Fibroblast of upper back skin (primary cell): Measurements from ENCODE around the gene CENPW.
A peak's percentile ranks its signal among the peaks of the same experiment; 100 is the strongest.

Source experiments
- DNase-seq: peaks from one replicate; pipeline ENCODE4 v3.0.0-alpha.2; 2013

CENPW gene

DNA sequence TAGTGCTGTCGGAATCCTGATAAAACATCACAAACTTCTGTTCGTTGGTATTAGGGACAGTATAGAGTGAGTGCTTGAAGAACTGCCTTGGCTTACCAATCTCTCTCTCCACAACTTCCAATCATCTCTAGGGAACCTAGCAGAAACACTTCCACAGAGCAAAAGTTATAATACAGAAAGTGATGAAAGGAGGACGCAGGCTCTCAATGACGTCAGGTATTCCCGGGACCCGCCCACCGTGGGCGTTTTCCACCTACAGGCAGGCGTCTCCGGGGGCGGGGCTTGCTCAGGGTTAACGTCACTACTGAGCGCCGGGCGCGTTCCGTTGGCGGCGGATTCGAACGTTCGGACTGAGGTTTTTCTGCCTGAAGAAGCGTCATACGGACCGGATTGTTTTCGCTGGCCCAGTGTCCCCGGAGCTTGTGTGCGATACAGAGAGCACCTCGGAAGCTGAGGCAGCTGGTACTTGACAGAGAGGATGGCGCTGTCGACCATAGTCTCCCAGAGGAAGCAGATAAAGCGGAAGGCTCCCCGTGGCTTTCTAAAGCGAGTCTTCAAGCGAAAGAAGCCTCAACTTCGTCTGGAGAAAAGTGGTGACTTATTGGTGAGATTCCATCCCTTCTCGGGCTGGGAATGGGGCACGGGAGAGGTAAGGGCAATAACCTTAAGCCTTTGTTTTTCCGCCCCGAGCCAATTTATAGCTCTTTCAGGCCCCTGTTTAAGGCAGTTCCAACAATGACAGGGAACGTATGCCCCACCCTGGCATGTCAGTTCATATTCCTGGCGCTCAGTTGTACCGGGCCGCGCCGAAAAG is at the start of gene CENPW:
Gene CENPW, plus strand, starts transcription at position 320 of the 814 bp plus-strand sequence. Its CDS starts 159 bp downstream, at position 479.
- DNase-seq: peak; percentile 81

DNA sequence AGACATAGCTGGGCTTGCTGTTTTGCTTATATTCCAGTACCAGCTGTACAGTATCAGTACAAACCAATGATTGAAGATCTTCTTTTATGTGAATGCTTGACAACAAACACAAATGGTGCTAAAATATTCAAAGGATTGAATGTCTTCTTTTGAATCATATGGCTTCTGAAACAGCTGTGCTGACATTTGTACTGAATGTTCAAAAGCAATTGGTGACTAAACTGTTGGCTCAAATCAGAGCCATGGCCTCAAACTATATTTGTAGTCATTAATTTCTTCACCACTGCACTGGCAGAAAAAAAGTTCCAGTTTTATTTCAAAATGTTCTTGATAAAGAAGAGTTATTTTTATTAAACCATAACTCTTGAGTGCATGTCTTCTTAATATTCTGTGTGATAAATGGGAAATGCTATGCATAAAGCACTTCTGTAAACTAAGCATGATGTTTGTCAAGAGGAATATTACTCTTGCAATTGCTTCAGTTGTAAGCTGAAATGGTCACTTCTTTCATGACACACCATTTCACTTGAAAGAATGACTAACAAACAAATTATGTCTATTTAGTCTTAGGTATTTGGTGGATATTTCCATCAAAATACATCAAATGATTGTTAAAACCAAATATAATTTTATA is 45.9 kb upstream of the CENPW start:
- DNase-seq: no peak

DNA sequence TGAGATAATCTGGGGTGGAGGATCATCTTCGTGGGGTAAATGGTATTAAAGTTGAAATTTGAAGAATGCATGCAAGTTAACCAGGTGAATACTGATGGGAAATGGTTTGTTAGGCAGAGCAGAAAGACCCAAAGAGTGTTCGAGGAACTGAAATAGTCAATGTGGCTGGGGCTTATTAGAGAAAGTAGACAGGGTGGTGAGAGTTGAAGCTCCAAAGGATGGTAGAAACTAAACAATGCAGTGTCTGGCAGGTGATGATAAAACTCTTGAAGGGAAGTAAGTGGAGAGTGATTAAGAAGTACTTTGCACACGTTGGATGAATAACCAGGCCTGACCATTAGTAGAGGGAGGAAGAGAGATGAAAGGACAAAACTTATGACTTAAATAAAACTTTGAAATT is 39.8 kb upstream of the CENPW start:
- no peak for DNase-seq

DNA sequence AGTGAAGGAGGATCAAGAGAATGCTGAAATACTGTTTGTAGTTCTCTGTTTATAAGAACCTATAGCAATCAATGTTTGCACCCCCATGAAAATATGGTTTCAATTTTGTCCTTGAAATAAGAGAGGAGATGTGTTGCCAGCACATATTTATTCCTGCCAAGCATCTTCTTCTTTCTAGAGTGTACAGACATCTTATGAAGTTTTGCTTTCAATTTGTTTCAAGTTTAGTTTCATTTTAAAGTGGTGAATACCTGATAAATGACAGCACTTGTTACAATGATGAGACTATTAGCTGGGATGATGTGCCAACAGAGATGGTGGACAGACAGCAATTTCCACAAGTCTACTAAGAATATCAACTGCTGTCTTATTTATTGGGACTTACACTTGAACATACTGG is 39.2 kb upstream of the CENPW start:
- DNase-seq: no peak

DNA sequence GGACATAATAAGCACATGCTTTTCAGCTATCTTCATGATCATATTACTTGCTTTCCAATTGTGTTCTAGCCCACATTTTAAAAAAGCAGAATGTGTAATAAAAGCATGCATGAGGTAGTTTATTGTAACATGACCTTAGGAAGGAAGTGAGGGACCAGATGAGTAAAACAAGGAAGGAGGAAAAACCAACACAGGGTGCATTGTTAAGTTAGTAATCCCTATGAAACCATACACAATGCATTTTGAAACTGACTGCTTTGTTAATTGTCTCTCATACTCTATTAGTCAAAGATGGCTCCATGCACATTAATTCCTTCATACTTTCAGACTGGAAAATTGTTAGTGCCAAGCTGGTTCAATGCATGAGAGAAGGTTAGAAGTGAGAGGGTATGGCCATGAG is 37.7 kb upstream of the CENPW start:
- no peak for DNase-seq

DNA sequence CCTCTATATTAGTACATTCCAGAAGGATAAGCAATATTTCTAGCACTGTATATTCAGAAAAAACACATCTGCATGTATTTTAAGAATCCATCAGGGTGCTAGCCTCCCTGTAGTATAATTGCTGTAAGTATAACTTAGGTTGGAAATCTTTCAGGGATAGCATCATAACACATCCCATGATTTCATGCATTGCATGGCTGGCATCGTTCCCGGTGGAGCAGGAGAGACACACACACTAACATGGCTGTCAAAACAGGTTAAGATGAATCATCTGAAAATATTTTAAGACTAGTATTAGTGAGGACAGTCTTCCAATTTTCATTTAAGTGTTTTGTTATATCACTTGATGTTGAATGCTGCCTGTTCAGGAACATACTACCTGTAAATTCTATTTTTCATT is 32.1 kb upstream of the CENPW start:
- DNase-seq: peak; percentile 91

DNA sequence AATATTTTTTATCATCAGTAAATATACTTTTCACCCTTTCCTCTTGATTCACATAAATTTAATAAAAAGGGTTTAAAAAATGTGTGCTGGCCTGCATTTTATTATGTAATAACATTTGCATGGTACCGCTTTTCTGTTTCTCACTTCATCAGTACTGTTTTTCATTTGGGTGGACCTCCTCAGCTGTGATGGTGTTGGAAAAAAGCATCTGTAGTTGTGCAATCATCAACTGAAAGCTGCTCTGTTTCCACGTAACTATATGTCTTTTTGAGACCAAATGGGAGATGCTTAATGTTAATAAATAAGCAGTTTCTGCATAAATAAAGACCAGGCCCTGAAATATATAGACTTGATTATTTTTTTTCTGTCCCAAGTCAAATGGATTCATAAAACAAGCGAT is 31.6 kb upstream of the CENPW start:
- no peak for DNase-seq

DNA sequence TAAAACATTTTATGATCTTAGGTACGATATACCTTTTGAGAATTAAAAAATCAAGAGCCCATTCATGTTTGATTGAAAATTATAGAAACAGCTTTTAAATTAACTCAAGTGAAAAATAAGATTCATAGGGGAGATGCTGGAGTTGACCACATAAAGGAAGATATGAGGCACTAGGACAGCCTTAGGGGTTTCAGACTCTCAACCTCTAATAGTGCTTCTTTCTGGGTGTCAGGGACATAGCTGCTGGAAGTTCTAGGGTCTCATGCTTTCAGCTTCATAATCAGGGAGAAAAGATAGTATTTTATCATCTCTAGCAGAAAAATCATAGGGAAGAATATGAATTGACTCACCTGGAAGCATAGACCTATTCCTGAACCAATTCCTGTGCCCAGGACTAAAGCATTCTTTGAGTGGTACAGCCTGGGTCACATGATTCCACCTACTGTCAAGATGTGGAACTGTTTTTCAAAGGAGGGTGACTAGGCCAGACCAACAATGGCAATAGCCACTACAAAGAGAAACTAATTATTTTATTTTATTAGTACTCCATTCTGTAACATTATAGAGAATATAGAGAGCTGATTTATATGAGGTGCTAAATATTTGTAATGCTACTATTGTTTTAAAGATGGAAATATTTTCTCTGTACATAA is 27.8 kb upstream of the CENPW start:
- DNase-seq: peak; percentile 4

DNA sequence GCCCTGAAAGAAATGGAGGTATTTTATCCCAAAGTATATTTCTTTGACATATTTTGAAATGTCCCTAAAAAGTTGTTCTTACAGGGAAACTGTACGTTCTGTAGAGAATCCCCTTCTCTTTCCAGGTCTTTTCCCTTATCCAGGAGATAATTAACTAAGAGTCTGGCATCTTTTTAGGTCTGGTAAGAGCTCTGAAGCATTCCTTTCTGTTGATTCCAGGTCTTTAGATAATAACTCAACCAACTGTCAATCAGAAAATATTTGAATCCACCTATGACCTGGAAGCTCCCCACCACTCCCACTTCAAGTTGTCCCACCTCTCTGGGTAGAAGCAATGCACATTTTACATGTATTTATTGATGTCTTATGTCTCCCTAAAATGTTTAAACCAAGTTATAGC is 26.0 kb upstream of the CENPW start:
- no peak for DNase-seq

DNA sequence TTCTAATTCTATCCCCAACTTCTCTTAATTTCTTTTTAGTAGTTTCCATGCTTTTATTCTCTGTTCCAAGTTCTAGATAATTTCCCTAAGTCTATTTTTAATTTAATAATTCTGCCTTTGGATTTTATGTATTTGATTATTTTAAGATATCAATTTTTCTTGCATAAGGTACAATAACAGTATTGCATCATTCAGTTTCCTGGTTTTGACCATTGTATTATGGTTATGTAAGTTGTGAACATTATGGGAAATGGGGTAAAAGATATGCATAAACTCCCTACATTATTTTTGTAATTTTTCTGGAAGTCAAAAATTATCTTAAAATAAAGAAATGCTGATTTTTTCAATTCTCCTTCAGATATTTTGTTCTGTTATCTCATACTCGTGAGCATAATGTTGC is 21.1 kb upstream of the CENPW start:
- no peak for DNase-seq

DNA sequence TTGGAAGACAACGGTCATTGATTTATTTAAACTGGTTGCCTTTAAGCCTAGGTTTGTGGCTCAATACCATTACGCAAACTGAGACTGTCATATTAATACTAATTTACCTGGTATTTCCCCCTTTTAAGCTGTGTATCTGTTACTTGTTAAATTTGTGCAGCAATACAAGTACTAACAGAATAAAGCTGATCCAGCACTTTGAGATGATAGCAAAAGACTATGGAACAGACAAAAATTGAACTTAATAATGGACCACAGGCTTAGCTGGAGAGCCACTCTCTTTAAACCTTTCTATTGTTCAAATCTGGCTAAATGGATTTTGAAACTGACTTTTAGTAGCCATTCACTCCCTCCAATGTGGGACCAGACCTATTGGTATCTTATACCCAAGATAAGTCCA is 6.2 kb upstream of the CENPW start:
- DNase-seq: no peak

DNA sequence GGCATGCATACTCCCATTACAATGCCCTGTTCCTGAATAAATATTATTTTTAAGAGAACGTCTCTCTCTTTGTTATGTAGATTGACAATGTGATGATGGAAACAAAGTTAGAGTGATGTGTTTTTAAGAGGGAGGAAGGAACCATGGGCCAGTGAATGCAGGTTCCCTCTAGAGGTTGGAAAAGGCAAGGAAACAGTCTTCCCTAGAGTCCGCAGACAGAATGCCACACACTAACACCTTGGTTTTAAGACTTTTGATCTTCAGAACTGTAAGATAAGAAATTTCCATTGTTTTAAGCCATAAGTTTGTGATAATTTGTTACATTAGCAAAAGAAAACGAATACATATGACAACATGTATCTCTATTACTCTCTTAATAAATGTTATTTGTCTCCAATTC is 4.7 kb upstream of the CENPW start:
- no peak for DNase-seq

DNA sequence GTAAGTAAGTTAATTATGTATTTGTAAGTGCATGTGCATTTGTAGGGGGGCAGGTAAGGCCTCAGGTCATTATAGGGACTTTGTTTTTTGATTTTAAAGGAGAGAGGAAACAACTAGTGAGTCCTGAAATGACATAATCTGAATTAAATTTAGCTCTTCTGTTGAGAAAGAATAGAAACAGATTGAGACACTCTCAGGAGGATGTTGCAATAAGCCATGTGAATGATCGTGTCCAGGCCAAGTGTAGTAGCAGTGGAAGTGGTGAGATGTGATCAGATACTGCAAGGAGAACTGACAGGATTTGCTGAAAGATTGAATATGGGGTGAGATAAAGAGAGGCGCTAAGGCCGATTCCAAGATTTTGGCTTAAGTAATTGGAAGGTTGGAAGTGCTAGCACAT is 2.6 kb upstream of the CENPW start:
- peak; percentile 46 for DNase-seq

DNA sequence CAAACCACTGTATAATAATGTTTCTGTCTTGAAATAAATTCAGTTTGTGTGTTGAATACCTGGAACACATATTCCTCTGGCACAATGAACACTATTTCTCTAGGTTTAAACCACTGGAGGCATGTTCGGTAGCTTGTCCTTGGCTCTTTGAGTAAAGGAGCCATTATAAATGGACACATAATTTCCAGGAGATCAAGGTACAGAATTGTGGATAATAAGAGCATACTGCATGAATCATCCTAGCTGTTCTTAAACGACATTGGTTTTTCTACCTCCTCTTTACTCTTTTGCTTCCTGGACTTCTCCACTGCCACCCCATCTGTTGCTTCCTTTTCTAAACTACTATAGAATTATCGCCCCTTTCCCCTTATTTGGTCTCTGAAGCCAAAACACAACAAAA is 1.2 kb downstream of the CENPW start:
- DNase-seq: no peak

DNA sequence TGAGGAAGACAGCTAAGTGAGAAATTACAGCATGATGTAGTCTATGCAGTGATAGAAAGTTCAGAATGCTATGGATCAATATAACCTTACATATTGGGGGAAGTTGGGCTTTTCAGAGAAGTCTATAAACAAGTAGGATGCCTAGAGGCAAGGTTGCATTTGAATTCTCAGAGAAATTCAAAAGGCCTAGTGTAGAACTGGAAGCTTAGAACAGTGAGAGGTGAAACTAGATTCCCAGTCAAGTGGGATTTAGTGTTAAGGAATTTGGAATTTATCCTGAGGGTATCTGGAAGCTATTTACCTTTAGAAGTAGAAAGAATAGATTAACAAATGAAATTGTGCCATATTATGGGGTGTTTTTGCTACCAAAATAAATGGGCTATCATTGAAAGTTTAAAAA is 4.3 kb downstream of the CENPW start:
- DNase-seq: no peak

DNA sequence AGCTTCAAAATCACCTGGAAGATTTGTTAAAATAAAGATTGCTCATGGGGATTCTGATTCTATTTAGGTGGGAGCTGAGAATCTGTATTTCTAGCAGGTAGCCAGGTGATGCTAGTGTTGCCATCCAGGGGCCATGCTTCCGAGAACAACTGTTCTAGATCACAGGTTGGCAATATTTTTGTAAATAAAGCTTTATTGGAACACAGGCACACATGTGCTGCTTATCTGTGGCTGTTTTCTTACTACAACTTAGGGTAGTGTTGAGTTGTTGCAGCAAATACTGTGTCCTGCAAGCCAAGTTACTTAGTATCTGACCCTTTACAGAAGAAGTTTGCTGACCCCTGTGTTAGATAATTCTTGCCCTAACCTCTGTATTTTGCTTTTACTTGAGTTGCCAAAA is 12.0 kb downstream of the CENPW start:
- DNase-seq: no peak

DNA sequence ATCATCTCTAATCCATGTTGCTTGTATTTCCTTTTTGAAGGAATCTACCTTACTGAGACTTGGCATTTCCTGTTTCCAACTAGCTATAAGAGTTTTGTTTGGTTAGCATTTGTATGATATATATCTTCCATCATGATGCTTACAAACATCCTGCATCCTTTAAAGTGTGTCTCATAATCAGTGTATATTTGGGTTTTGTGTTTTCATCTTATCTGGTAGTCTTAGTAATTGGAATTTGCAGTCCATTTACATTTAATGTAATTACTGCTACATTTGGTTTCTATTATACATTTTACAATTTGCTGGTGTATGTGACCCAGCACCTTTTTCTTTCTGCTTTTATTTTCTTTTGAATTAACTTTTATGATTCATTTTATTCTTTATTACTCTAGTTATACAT is 12.6 kb downstream of the CENPW start:
- DNase-seq: no peak

DNA sequence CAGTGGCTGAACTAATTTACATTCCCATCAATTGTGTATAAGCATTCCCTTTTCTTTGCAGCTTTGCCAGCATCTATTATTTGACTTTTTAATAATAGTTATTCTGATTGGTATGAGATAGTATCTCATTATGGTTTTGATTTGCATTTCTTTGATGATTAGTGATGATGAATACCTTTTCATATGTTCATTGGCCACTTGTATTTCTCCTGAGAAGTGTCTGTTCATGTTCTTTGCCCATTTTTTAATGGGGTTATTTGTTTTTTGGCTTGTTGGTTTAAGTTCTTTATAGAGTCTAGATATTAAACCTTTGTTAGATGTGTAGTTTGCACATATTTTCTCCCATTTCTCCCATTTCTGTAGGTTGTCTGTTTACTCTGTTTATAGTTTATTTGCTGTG is 16.6 kb downstream of the CENPW start:
- DNase-seq: no peak

DNA sequence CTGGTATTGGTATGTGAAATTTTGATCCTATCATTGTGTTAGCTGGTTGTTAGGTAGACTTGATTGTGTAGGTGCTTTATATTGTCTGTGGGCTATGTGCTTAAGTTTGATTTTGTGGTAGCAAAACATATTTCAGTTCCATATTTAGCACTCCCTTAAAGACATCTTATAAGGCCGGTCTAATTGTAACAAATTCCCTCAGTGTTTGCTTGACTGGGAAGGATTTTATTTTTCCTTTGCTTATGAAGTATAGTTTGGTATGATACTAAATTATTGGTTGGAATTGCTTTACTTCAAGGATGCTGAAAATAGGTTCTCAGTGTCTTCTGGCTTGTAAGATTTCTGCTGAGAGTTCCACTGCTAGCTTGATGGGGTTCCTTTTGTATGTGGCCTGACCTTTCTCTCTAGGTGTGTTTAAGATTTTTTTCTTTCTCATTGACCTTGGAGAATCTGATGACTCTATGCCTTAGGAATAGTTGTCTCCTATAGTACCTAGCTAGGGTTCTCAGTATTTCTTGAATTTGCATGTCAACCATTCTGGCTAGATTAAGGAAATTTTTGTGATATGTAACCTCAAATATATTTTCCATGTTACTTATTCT is 20.1 kb downstream of the CENPW start:
- no peak for DNase-seq

DNA sequence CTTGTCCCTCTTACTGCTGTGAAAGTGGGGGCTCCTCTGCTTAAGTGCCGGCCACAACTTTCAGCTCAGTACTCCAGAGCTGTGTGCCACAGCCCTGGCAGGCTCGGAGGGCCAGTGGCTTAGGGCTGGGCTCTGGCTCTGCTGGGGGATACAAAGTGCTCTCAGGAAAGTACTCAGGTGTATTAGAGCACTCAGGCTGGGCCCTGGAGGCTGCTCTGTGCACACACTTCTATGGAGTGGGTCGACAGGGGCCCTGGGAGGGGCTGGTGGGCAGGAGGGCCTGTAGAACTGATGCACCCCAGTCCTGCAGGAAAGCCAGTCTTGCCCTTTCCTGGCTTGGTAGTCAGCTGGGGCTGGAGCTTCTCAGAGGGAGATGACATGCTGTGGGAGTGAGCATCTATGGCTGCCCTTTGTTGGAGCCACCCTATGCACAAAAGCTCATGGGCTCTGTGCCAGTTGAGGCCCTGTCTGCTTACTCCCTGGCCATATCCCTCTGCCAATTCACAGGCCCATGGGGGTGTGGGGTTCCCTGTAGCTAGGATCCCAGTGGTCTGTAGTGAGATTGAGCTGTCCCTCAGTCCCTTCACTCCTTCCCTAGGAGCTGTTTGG is 22.0 kb downstream of the CENPW start:
- DNase-seq: no peak

DNA sequence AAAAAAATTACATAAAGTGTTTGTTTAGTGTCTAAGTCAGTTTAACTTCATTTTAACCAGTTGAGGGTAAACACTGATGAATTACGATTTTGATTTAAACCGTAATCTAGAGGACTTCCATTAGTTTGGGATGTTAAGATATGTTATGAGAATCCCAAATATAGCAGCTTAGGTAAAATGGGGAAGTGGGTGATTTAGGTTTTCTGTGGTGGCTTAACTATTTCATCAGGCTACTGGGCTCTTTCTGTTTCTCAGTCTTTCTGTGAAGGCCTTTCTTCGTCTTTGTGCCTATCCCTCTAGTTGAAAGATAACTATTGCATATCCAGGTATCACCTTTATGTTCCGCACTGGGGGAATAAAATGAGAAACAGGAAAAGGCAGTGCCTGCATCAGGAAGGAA is 27.9 kb downstream of the CENPW start:
- DNase-seq: no peak

DNA sequence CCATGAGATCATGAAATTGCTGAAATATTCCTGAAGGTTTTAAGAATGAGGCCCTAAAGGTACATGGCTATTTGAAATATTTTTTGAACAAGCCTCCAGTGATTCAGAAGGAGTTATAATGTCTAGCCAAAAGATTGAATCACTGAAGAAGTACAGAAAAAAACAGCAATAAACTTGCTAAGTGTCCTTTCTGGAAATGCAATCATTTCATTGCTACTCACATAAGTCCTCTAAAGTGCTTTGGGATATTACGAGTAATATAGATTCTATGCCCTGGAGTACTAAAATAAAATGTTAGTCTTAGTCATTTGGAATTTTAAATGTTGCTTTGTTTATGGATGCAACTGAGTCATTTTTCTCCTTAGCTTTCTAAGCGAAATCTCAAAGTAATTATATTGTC is 32.7 kb downstream of the CENPW start:
- DNase-seq: peak; percentile 28

DNA sequence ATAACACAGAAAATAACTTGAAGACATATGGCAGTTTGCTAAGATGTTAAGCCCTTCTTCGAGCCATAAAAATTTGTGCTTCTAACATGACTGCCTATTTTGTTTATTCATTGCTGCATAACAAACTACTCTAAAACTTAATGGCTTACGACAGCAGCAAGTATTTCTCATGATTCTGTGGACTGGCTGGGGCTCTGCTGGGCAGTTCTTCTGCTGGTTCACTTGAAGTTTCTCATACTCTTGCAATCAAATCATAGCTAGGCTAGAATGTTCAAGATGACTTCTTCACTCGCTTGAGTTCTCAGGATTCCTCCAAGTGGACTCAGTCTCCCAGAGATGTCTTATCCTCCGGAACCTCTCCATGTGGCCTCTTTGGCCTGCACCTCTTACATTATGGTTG is 33.4 kb downstream of the CENPW start:
- DNase-seq: no peak
